GM12865 (cell line): Measurements from ENCODE around the gene BID.

Experiments
- DNase-seq: peaks from one replicate; pipeline ENCODE4 v3.0.0; 2010; ENCODE audit warnings: low read depth
- H3K4me3 ChIP-seq: 2 replicates; pipeline ENCODE4 v1.5.1; 2011; ENCODE audit warnings: mild to moderate bottlenecking, low read depth, low read length, control low read depth
- CTCF ChIP-seq: IDR thresholded peaks from 2 replicates; pipeline ENCODE4 v1.5.1; 2011; ENCODE audit warnings: low read length, control low read depth, low read depth, inconsistent platforms; ENCODE audit not compliant: insufficient read depth; ENCODE audit errors: missing control alignments

The BID gene

DNA sequence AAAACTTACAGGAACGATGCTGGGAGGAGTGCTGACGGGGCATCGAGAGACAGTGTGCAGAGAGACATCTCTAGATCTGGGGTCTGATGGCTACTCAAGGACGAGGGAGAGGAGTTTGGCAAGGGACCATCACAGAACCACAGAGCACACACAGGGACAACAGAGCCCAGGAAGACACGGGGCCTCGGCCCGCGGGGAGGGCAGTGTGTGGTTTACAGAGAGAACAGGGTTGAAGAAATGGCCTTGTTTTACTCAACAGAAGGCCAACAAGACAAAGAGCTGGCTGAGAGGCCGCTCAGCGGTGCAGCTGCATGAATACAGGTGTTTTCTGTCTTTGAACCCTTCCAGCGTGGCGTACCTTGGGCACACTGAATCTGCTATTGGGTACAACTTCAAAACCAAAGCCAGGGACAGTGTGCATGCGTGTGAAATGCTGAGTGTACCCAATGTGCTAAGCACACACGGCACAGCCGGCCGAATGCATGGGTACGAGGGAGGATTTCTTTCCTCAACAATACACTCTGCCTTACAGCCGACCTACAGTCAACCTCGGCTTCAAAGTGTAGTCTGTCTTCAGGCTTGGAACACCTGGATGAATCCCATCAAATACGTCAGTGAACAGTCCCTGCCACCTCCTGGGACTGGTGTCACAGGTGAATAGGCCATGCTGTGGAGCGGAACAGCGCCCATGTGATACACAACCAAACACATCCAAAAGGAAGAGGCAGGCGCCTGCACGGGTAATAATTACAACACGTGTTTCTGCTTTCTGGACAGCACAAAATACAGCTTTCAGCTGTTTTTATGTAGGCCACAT lies 20.7 kb upstream of the BID start:
- no peak for DNase-seq
- TF ChIP-seq CTCF, result no peak
- no peak overlapping the region for H3K4me3 ChIP-seq

GRCh38 chr22:17792854-17793434 lies 18.7 kb upstream of the BID start:
- DNase-seq, result no peak
- TF ChIP-seq CTCF, result no peak
- no peak overlapping the region for H3K4me3 ChIP-seq

DNA sequence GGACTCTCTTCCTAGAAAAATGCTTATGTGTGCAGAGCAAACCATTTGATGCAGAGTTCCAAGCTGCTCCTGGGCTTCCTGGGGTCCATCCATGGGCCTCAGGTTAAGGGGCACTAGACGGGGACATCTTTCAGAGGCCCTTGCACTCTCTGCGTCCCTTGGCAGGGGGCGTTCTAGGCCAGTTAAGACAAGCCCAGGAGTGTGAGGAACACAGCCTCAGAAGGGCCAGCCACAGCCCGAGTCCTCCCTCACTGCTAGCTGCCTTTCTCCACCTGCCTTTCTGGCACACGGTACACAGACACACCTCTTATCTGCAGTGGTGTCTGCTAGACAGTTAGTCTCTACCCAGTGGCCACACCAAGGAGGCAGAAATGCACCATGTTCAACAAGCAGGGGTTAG lies 18.0 kb upstream of the BID start:
- DNase-seq, result peak; percentile 51
- TF ChIP-seq CTCF, result peak; percentile 41
- no peak overlapping the region for H3K4me3 ChIP-seq

DNA sequence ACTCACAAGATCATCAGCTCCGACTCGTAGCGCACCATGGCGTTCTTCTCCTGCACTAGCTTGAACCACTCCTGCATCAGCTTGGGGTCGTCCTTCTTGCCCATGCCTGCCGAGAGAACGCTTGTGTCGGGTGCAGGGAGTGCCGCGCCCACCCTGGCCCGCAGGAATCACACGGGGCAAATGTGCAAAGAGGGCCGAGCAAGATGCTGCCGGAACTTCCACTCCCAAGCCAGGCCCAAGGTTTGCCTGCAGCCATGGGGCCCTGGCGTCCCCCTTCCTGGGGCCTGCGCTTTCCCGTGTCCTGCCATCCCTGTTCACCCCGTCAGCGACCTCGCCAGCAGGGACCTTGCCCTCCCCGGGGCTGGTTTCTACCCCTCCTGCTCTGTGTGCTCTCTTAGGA lies 16.9 kb upstream of the BID start:
- TF ChIP-seq CTCF, result no peak

DNA sequence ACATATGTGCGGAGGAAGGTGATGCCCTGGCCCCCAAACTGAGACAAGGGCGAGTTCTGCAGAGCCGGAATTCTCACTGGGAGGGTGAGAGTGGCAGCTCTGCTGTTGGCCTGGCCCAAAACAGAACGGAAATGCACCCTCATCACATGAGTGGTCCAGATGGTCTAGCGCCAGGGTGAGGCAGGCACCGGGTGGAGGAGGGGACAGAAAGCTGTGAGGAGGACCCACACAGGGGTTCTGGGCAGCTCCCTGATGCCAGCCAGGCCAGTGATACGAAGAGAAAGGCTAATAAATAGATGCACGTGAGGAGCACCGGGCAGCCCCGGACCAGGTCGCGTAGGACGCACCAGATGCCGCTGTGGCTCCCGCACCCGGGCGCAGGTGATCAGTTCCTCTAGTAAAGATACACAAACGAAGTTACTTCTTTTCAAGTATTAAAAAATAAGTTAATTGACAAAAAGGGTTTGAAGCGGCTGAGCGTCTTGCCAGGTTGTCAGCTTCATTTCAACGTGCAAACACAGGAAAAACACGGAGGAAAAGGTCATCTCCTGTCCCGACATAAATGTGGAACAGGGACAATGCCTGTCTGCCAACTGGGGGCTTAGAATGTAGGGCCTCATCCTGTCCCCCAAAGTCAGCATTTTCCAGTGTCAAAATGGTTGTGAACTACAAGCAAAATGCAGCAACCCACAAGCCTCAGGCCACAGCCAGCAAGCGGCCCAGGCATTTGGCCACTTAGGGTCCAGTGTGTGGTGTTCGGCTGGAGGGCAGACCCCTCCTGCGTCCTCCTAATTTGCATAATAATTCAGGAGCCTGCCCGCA lies 15.3 kb upstream of the BID start:
- H3K4me3 ChIP-seq, result no peak overlapping the region
- no peak for TF ChIP-seq CTCF
- no peak for DNase-seq

More for the DNA sequence above, 16.9 kb upstream of the BID start:
- H3K4me3 ChIP-seq, result no peak overlapping the region
- no peak for DNase-seq

- TF ChIP-seq CTCF, result no peak
- no peak for DNase-seq
- H3K4me3 ChIP-seq, result no peak overlapping the region
These were observed 14.5 kb upstream of the BID start for GRCh38 chr22:17788528-17789378.
